Pons (tissue), 1 donor: ENCODE data around the gene GRIN1.

Source experiments
- DNase-seq: peaks from one replicate; pipeline ENCODE4 v3.0.0-alpha.2; 2016; ENCODE audit warnings: low spot score

The GRIN1 gene

DNA sequence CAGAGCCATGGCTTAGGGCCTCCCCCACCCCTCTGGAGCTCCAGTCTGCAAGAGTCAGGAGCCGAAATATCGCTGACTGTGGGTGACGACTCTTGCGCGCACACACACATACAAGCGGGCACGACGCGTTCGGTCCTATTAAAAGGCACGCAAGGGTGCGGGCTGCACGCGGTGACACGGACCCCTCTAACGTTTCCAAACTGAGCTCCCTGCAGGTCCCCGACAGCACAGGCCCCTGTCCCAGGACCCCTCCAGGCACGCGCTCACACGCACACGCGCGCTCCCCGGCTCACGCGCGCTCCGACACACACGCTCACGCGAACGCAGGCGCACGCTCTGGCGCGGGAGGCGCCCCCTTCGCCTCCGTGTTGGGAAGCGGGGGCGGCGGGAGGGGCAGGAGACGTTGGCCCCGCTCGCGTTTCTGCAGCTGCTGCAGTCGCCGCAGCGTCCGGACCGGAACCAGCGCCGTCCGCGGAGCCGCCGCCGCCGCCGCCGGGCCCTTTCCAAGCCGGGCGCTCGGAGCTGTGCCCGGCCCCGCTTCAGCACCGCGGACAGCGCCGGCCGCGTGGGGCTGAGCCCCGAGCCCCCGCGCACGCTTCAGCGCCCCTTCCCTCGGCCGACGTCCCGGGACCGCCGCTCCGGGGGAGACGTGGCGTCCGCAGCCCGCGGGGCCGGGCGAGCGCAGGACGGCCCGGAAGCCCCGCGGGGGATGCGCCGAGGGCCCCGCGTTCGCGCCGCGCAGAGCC, at the start of gene GRIN1:
Gene GRIN1, plus strand, starts transcription at position 433 of the 746 bp plus-strand sequence. CDS start 333 bp downstream, outside the sequence.
- no peak for DNase-seq

DNA sequence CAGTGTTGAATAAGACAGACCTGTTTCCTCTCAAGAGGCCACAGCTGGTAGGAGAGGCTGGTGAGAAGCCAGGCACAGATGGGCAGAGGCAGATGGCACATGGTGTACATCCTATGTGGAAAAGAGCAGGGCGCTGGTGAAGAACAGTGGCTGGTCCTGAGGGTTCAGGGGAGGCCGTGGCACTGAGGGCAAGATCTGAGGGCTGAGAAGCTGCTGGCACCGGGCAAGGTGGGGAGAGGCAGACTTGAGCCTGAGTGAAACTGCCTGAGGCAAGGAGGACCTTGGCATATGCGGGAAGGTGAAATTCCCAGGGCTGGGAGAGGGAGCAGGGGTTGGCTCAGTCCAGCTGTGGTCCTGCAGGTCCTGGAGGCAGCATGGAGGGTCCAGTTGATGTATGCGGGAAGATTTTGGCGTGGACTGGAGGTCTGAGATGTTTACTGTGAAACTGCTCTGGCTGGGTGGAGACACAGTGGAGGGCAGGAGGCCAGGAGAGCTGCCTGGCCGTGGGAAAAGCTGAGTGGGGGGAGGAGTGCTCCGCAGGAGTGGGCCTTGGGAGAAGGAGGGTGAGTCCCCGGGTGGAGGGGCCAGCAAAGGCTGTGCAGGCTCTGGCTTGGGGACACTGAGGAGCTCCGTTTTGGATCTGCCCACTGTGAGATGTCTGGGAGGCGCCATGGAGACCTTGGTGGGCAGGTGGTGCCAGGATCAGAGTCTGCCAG, 49.6 kb upstream of the GRIN1 start:
- no peak for DNase-seq

DNA sequence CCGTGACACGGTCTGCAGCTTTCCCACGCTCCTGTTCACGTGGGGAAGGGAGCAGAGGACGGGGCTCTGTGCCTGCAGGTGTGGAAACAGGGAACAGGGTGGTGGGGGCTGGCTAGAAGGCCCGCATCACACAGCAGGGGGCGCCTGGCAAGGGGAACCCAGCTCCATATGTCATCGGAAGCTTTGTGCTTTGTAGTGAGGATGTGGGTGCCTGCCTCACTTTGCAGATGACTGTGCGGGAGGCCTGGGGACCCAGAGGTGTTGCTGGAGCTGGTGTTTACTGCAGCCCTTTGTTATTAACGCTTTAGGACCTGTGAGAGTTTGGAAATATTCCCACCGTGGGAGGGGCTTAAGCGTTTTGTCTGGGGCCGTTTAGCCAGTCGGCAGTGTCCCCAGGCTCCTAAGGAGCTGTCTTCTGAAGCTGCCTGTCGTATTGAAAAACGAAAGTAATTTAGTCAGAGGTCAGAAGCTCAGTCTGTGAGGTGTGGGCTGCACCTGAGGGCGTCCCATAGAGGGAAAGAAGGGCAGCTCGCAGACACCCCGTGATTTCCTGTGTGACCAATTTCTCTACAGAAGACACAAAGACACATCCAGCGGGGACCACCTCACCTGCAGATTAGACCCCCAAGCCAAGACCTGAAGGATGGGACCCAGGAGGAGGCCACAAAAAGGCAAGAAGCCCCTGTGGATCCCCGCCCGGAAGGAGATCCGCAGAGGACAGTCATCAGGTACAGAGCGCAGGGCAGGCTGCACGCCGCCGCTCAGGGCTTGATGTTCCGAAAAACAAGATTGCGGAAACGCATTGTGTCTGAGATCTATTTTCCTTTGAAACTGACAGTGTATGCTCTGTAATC, 43.1 kb upstream of the GRIN1 start:
- DNase-seq, result no peak

DNA sequence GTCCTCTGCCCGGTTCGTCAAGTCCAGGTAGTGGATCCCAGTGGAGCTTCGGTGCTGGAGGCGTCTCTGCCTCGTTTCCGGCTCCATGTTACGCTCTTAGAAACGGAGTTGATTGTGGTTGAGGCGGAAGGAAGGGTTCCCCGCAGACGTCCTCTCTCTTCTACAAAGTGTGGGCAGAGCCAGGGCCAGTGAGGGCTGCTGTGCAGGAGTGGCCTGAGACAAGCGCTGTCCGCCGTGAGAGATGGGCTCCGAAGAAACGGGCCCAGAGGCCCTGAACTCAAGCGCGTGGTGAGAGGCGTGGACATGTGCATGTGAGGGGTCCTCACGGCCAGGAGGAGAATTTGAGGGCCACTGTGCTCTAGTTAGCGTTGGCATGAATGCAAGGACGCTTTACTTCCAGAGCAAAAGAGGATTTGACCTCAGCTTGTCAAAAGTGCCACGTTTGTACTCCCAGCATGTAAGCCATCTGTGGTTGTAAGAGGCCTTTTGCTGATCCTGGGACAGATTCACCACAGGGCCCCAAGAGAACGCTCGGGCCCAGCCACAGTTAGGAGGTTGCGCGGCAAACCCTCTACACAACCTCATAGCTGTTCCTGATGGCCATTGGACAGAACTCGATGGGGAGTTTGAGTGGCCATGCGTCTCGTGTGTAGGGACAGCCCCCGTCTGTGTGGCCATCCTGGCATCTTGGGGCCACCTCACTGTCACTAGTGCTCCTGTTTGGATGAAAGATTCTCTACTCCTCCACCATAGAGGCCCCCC, 42.0 kb upstream of the GRIN1 start:
- no peak for DNase-seq

DNA sequence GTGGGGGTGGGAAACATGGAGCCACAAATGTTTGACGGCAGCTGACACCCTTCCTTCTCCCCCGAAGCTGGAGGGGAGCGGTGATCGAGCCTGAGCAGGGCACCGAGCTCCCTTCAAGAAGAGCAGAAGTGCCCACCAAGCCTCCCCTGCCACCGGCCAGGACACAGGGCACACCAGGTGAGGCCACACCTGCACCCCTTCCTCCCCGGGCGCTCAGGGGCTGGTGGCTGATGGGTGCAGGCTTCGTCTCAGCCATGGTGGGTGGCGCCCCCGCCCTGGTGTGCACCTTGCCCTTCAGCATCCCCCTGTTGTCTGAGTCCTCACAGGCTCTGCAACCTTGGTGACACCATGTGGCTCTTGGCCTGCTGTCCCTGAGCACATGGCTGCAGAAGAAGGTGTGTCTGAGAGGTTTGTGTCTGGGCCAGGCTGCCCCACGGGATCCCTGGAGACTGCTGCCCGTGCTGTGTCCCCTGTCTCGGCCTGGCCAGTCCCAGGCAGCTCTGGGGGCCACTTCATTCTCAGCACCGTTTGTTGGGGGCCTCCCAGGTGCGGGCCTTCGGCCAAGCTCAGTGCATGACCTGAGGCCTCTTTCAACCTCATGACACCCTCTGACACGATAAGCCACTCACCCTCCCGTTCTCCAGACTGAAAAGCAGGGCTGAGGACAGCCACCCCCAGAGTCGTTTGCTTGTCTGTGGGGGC, 41.0 kb upstream of the GRIN1 start:
- DNase-seq, result no peak

DNA sequence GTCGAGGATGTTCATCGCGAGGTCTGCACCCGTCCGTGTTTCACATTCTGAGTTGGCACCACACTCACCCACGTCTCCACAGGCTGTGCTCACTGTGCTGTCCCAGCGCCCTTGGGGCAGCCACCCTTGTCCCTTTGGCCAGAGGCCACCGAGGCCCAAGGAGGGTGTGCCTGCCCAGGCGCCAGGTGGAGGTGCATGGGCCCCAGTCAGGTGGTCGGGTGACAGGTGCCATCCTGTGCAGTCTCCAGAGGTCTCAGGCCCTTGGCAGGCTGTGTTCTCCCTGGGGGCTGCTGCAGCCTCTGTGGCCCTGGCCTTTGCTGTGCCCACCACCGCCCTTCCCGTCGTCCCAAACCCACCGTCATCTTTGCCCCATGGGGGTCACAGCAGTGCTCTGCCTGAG, 39.7 kb upstream of the GRIN1 start:
- DNase-seq, result no peak

DNA sequence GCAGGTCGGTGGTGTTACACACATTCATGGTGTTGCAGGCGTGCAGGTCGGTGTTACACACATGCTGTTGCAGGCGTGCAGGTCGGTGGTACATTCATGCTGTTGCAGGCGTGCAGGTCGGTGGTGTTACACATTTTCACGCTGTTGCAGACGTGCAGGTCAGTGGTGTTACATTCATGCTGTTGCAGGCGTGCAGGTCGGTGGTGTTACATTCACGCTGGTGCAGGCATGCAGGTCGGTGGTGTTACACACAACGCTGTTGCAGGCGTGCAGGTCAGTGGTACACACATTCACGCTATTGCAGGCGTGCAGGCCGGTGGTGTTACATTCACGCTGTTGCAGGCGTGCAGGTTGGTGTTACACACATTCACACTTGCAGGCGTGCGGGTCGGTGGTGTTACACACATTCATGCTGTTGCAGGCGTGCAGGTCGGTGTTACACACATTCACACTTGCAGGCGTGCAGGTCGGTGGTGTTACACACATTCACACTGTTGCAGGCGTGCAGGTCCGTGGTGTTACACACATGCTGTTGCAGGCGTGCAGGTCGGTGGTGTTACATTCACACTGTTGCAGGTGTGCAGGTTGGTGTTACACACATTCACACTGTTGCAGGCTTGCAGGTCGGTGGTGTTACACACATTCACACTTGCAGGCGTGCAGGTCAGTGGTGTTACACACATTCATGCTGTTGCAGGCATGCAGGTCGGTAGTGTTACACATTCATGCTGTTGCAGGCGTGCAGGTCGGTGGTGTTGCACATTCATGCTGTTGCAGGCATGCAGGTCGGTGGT, 35.6 kb upstream of the GRIN1 start:
- DNase-seq, result no peak

DNA sequence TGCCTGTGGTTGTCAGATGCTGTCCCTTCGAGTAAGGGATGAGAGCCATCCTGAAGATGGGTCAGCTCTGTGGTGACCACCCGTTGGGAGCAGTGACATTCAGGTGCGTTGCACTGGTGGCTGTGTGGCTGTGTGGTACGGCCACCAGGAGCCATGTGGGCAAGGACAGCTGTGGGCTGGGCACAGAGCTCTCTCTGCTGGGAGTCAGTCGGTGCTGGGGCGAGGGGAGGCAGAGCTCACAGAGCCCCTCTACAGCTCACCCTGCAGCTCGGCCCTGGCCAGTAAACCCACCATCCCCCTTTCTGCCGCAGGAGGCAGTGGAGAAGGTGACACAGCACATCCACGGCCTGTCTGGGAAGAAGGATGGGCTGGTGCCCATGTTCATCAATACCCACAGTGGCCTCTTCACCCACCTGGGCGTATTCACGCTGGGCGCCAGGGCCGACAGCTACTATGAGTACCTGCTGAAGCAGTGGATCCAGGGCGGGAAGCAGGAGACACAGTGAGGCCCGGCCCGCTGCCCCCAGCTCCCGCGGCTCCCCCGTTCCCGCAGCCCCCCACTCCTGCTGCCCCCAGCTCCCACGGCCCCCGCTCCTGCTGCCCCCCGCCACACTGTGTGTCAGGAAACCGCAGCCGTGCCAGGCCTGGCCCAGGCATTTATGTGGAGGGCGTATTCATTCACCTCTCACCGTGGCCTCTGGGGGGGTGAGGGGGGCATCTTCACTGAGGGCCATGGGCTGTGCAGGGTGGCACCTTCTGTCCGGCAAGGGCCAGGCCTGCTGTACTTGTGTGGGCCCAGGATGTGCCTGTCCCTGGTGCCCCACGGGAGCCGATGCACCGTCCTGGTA, 32.9 kb upstream of the GRIN1 start:
- no peak for DNase-seq

DNA sequence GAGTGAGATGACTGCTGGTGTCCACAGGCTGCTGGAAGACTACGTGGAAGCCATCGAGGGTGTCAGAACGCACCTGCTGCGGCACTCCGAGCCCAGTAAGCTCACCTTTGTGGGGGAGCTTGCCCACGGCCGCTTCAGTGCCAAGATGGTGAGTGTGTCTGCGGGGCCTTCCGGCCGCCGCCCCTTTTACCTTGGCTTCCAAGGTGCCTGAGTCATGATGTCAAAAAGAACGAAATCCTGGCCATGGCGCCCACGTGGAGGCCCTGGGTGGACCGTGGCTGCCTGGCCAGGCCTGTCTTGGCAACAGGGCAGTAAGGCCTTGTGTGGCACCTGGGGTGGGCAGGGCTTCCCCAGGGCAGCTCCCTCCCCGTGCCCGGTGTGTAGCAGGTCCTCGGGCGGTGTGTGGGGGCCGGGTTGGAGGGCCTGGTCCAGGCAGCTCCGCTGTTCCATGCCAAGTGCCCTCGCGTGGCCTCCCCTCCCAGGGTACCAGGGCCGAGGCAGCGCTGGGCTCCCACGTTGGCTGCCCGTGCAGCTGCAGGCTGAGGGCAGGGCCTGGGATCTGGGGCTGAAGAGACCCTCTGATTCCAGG, 32.2 kb upstream of the GRIN1 start:
- DNase-seq, result no peak

DNA sequence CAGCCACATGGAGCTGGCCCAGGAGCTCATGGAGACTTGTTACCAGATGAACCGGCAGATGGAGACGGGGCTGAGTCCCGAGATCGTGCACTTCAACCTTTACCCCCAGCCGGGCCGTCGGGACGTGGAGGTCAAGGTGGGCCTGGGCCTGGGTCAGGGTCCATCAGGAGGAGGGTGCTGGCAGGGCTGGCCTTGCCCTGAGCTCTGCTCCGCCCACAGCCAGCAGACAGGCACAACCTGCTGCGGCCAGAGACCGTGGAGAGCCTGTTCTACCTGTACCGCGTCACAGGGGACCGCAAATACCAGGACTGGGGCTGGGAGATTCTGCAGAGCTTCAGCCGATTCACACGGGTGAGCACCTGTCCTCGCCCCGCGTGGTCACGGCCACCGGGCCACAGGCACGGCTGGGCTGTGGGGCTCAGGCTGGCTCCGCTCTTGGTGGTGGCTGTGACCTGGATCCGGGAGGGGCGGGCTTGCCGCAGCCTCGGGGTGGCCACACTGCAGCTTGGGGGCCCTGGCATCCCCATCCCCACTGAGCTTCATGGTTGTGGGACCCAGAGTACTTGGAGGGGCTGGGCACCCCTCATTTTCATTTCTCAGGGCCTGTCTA, 31.5 kb upstream of the GRIN1 start:
- DNase-seq, result no peak

DNA sequence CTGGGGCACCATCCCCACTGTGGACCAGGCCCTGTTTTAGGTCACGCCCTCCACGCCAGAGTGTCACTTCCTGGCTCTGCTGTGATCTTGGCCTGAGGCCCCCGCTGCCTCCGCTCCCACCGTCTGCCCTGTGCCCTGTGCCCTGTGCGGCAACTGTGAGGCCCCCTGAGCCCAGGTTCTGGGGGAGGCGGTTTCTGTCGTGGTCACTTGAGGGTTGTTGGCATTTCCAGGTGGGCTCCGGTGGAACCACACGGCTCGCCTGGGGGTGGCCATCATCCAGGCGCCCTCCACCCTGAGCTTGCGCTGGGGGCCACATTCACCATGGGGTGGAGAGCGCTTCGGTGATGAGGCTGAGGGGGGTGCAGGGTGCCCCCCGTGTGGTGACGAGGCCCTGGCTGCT, 31.0 kb upstream of the GRIN1 start:
- no peak for DNase-seq

DNA sequence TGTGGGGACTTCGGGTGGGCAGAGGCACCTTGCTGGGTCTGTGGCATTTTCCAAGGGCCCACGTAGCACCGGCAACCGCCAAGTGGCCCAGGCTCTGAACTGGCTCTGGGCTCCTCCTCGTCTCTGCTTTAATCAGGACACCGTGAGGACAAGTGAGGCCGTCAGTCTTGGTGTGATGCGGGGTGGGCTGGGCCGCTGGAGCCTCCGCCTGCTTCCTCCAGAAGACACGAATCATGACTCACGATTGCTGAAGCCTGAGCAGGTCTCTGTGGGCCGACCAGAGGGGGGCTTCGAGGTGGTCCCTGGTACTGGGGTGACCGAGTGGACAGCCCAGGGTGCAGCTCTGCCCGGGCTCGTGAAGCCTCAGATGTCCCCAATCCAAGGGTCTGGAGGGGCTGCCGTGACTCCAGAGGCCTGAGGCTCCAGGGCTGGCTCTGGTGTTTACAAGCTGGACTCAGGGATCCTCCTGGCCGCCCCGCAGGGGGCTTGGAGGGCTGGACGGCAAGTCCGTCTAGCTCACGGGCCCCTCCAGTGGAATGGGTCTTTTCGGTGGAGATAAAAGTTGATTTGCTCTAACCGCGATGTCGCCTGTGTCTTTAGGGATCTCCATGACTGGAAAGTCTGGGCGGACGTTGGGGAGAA, 30.2 kb upstream of the GRIN1 start:
- no peak for DNase-seq

DNA sequence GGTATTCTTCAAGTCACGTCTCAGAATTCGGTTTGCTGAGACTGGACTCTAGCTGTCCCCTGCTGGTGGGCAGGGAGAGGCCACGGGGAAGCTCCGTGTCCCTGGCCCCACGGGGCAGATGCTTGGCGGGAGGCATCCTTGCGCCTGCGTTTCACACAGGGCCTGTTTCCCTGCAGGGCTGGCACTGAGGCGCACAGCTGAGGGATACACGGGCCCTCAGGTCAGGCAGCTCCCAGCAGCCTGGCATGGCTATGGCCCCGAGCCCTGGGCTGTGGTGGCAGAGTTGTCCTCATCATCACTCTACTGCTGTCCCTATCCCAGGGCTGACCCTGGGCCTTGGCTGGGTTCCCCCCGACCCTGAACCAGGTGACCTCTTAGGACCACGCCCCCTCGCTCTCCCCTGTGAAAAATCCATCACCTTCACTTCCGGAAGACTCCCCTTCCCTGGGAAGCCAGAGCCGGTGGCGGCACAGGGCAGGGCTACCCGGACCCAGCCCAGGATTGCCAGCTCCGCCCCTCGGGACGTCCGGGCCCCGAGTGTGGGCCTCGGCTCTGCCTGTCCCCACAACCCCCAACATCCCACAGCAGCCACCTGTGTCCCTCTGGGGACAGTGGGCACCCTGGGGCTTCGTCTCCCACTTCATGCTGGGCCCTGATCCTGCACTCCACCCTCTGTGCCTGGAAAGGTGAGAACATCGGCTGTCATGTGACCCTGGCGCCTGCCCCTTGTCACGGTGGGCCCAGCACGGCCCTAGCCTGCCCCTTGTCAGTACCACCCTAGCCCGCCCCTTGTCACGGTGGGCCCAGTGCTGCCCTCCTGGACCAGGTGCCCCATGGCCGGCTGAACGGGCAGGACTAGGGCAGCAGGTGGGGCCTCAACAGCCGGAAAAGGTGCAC, 29.5 kb upstream of the GRIN1 start:
- DNase-seq, result no peak

DNA sequence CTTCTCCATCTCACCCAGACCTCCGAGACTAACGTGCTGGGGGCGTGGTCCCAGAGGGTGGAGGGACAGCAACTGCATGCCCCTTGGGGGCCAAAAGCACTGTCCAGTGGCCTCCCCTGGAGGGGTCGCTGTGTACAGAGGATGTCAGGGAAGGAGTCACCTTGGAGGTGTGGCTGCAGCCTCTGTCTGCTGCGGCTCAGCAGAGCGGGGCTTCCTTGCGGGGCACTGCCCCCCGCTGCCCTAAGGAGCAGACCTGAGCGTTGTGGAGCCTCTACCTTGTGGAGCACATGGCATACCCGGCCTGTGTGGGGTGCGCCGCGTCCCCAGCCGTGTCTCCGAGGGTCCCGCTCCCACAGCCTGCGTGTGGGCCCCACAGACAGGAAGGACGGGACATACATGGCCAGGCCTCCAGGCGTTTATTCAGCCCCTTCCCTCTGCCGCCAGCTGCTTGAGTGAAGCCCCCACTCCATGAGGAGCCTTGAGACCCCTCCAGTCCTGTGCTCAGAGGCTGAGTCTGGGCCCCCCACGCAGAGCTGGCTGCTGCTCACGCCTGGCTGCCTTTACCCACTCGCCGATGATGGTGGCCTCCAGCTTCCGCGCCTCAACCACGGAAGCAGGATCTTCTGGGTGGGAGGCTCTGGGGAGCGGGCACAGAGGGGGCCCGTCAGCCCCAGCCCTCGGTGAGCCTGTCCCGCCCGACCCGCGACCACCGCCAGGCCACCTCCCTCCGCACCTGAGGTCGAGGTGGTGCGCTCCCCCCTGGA, 28.6 kb upstream of the GRIN1 start:
- DNase-seq, result no peak

DNA sequence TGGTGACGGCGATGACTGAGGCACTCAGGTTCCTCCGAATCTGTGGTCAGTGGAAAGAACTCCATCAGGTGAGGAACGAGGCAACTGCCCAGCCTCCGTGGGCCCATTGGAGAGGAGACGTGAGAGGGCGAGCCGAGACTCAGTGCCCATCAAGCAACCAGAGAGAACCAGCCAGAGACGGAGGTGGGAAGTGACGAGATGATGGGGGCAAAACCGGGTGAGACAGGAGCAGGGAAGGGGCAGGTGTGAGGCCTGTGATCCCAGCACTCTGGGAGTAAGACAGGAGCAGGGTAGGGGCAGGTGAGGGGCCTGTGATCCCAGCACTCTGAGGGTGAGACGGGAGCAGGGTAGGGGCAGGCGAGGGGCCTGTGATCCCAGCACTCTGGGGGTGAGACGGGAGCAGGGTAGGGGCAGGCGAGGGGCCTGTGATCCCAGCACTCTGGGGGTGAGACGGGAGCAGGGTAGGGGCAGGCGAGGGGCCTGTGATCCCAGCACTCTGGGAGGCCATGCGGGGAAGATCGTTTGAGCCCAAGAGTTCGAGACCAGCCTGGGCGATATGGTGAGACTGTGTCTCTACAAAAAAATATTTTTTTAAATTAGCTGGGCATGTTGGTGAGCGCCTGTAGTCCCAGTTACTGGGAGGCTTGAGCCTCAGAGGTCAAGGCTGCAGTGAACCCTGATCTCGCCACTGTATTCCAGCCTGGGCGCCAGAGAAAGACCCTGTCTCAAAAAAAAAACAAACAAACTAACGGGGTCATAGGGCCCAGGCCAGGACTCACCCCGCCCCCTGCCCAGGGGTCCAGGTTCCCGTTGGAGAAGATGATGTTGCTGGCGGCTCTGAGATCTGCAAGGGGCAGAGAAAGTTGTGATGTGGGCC, 27.8 kb upstream of the GRIN1 start:
- no peak for DNase-seq
